Stimulated activated CD4-positive, alpha-beta T cell treated with anti-CD3 and anti-CD28 coated beads, TNF-alpha, amount 100 ng/mL, for 1 hour (primary cell): ENCODE measurements around the gene INPP5A.
"Not testable (repeated sequence)": the region's sequence is repeated elsewhere in the genome, so short reads cannot be mapped to it uniquely, and the experiment has no call there.

Experiments
- DNase-seq, 3 donors: peaks; one replicate each; pipeline ENCODE4 v3.0.0-alpha.2; 2020; ENCODE audit warnings: low read depth in 3 of 3, low spot score in 1 of 3

The INPP5A gene

GRCh38 chr10:132562177-132562915 lies 24.8 kb downstream of the INPP5A start:
- DNase-seq: no peak

GRCh38 chr10:132562916-132563456 lies 25.4 kb downstream of the INPP5A start:
- DNase-seq: no peak

GRCh38 chr10:132563485-132564248 lies 26.1 kb downstream of the INPP5A start:
- DNase-seq: no peak

GRCh38 chr10:132564249-132564605 lies 26.6 kb downstream of the INPP5A start:
- DNase-seq: no peak

- no peak for DNase-seq
These were observed 27.1 kb downstream of the INPP5A start for GRCh38 chr10:132564690-132565089.

- DNase-seq: no peak
These were observed 28.1 kb downstream of the INPP5A start for GRCh38 chr10:132565516-132566209.

- DNase-seq: no peak
These were observed 29.3 kb downstream of the INPP5A start for GRCh38 chr10:132566892-132567291.

GRCh38 chr10:132570265-132570664 lies 32.7 kb downstream of the INPP5A start:
- no peak for DNase-seq

- no peak for DNase-seq
These were observed 33.4 kb downstream of the INPP5A start for GRCh38 chr10:132570771-132571649.

GRCh38 chr10:132571650-132572544 lies 34.3 kb downstream of the INPP5A start:
- peak in 2 of 3 donors; percentile 36 to 38 for DNase-seq

GRCh38 chr10:132572545-132572937 lies 35.0 kb downstream of the INPP5A start:
- no peak for DNase-seq

GRCh38 chr10:132572946-132573345 lies 35.4 kb downstream of the INPP5A start:
- DNase-seq: not testable (repeated sequence)

- DNase-seq: no peak
These were observed 36.7 kb downstream of the INPP5A start for GRCh38 chr10:132574288-132574687.

GRCh38 chr10:132574783-132575319 lies 37.3 kb downstream of the INPP5A start:
- no peak for DNase-seq

GRCh38 chr10:132575320-132576201 lies 38.0 kb downstream of the INPP5A start:
- no peak for DNase-seq

GRCh38 chr10:132576671-132577349 lies 39.2 kb downstream of the INPP5A start:
- DNase-seq: no peak

- DNase-seq: no peak
These were observed 39.9 kb downstream of the INPP5A start for GRCh38 chr10:132577350-132578003.
